Gastrocnemius medialis (tissue), 4 donors: Measurements from ENCODE around the gene HIF1A.

ENCODE experiments used
- CTCF ChIP-seq, 5 experiments: fragments of 450-650 bp in 3 of 5; fragments of 200-600 bp in 2 of 5; sonication (generic) in 2 of 5; IDR thresholded peaks in 4 of 5; conservative IDR thresholded peaks in 1 of 5; 1 replicate in 4 of 5; 2 replicates in 1 of 5; pipeline ENCODE4 v1.5.1; 2016 to 2019; ENCODE audit warnings: antibody characterized with exemption in 5 of 5, mild to moderate bottlenecking in 3 of 5, moderate library complexity in 3 of 5
- POLR2A ChIP-seq, 2 donors: fragments of 450-650 bp; IDR thresholded peaks; one replicate each; pipeline ENCODE4 v1.6.1; 2017; ENCODE audit warnings: antibody characterized with exemption in 2 of 2, mild to moderate bottlenecking in 2 of 2, moderate library complexity in 2 of 2

- no peak for TF ChIP-seq CTCF (IDR thresholded peaks at IDR 0.05 in 4 of 5, conservative IDR thresholded peaks at IDR 0.05 in 1 of 5)
- no peak for TF ChIP-seq POLR2A (IDR thresholded peaks at IDR 0.05)
Measured at GRCh38 chr14:61718039-61718438, 22.7 kb downstream of the HIF1A start.
